ENCODE results near the gene TXLNB. TPM values are rescaled to one million over a fixed set of nuclear protein-coding genes. Genes with fewer than 3 reads are reported as not detected.

Gene TXLNB
- total RNA-seq, 2 donors from 2014 or later = 0.32 to 1.2 TPM

- no peaks in the 10 kb centered on the region for H3K9me3 ChIP-seq
These were observed 90.4 kb downstream of the TXLNB start for GRCh38 chr6:139201378-139201777.

GRCh38 chr6:139198529-139199288 is 93.1 kb downstream of the TXLNB start:
- Histone ChIP-seq H3K9me3 (no peaks in the 10 kb centered on the region), H3K36me3 (no peaks in the 10 kb centered on the region), H3K27me3 (replicated peaks; ENCODE audit: insufficient read depth) (no peaks in the 10 kb centered on the region), H3K27ac (no peak overlapping the region), H3K4me3 (no peak overlapping the region), H3K4me1 (replicated peaks) (no peaks in the 10 kb centered on the region)
- no peak for DNase-seq (ENCODE audit: low spot score)
- WGBS = 92% methylated on average over 4 of the region's 4 CpGs
- TF ChIP-seq POLR2A (IDR thresholded peaks at IDR 0.05) (no peak), POLR2AphosphoS5 (IDR thresholded peaks at IDR 0.05) (no peak), CTCF (IDR thresholded peaks at IDR 0.05) (no peak)
- intact Hi-C loops (cut with DNase I) = no loop called here

More at GRCh38 chr6:139201378-139201777, 90.4 kb downstream of the TXLNB start:
- TF ChIP-seq POLR2A (IDR thresholded peaks at IDR 0.05) (no peak), CTCF (IDR thresholded peaks at IDR 0.05) (no peak), POLR2AphosphoS5 (IDR thresholded peaks at IDR 0.05) (no peak)
- Histone ChIP-seq H3K27ac (no peak overlapping the region), H3K27me3 (replicated peaks; ENCODE audit: insufficient read depth) (no peaks in the 10 kb centered on the region), H3K36me3 (no peaks in the 10 kb centered on the region), H3K4me3 (no peak overlapping the region), H3K4me1 (replicated peaks) (no peaks in the 10 kb centered on the region)
- DNase-seq (ENCODE audit: low spot score) = no peak
- intact Hi-C loops (cut with DNase I) = no loop called here
- 96% methylated on average over 4 of the region's 4 CpGs for WGBS

- no peak overlapping the region for H3K27ac ChIP-seq
- intact Hi-C loops (cut with DNase I) = no loop called here
- no peak for TF ChIP-seq CTCF (IDR thresholded peaks at IDR 0.05)
- no peak for TF ChIP-seq POLR2A (IDR thresholded peaks at IDR 0.05)
- no peak for TF ChIP-seq POLR2AphosphoS5 (IDR thresholded peaks at IDR 0.05)
- no peaks in the 10 kb centered on the region for H3K4me1 ChIP-seq (replicated peaks)
- DNase-seq (ENCODE audit: low spot score) = no peak
- H3K9me3 ChIP-seq = no peaks in the 10 kb centered on the region
- H3K36me3 ChIP-seq = no peaks in the 10 kb centered on the region
- WGBS = 39% methylated on average over 3 of the region's 3 CpGs
- no peak overlapping the region for H3K4me3 ChIP-seq
- no peaks in the 10 kb centered on the region for H3K27me3 ChIP-seq (replicated peaks; ENCODE audit: insufficient read depth)
These were observed 97.1 kb downstream of the TXLNB start for GRCh38 chr6:139194740-139195139.

Other genes starting within 250 kb of the TXLNB start
- gene HECA, start 156.9 kb downstream of the TXLNB start, total RNA-seq = 10 to 100 TPM; 26.0 to 45.9 TPM
- 100 to 1,000 TPM; 117 to 149 TPM for gene CITED2, start 82.7 kb upstream of the TXLNB start, total RNA-seq

All from prostate gland (tissue), 2 donors.